Adipose tissue (tissue), 3 donors: ENCODE data around the gene MYO3B. TPM values are rescaled to one million over a fixed set of nuclear protein-coding genes. Genes with fewer than 3 reads are reported as not detected.
"Not testable (repeated sequence)": the region's sequence is repeated elsewhere in the genome, so short reads cannot be mapped to it uniquely, and the experiment has no call there.

Experiments used
- H3K27ac ChIP-seq: one replicate; pipeline ENCODE4 v1.5.1; 2013; ENCODE audit warnings: low read depth, low read length
- whole genome bisulfite sequencing, 3 donors: extraction: QIAGEN DNeasy Blood & Tissue Kit; methylation state at CpG; one replicate each; pipeline ENCODE4 v1.1.7; 2013; 5-methylcytosine and 5-hydroxymethylcytosine counted together
- polyA plus RNA-seq, 3 donors: library from polyadenylated mRNA; stranded (reverse); fragments of 200-250 nt; gene quantifications; one replicate each; pipeline ENCODE4 v1.2.3, GENCODE V29; 2013
- donor health status: healthy with polysubstance abuse.
- donor health status: Bipolar disorder and iron deficiency.
- donor health status: healthy.

The MYO3B gene
- polyA plus RNA-seq, 3 donors = 0.01 to 0.28 TPM; not detected in 1

- WGBS, 3 donors = 63 to 66% (median 64%) methylated on average over 4 of the region's 4 CpGs
- no peak overlapping the region for H3K27ac ChIP-seq
Measured at GRCh38 chr2:170248574-170249393, 70.8 kb downstream of the MYO3B start.

GRCh38 chr2:170249761-170250160 is 71.8 kb downstream of the MYO3B start:
- no peak overlapping the region for H3K27ac ChIP-seq
- WGBS, 3 donors = 61 to 64% (median 62%) methylated on average over 2 of the region's 2 CpGs

GRCh38 chr2:170250584-170250983 is 72.6 kb downstream of the MYO3B start:
- H3K27ac ChIP-seq = no peak overlapping the region
- WGBS, 3 donors = 85 to 90% (median 88%) methylated on average over 6 of the region's 6 CpGs

- no peak overlapping the region for H3K27ac ChIP-seq
Measured at GRCh38 chr2:170252414-170252813, 74.5 kb downstream of the MYO3B start.

DNA sequence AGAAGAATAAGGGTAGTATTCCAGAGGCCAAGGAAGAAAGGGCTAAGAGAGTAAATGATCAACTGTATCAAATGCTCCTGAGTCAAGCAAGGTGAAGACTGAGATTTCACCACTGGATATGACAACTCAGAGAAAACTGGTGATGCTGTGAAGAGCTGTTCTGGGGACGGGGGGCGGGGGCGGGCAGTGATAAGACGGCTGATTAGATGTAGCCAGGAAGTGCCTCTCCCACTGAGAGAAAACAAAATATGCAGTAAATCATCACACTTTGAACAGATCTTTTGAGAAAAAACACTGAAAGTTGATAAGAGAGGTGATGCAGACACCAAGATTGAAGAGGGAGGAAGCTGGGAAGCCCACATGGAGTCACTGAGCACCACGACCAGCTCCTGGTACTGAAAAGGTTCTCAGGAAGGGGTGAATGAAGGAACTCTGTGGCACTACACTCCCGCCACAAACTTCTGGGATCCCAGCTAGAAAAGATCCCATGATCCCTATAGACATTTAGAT is 75.8 kb downstream of the MYO3B start:
- H3K27ac ChIP-seq = no peak overlapping the region
- WGBS, 3 donors = 46 to 71% (median 62%) methylated on average over 6 of the region's 6 CpGs

GRCh38 chr2:170254293-170254732 is 76.4 kb downstream of the MYO3B start:
- WGBS, 3 donors = 85 to 94% (median 85%) methylated on average over 7 of the region's 7 CpGs
- no peak overlapping the region for H3K27ac ChIP-seq

- no peak overlapping the region for H3K27ac ChIP-seq
- 58 to 81% (median 81%) methylated on average over 3 of the region's 3 CpGs for WGBS, 3 donors
Measured at GRCh38 chr2:170255137-170255536, 77.2 kb downstream of the MYO3B start.

GRCh38 chr2:170255971-170256370 is 78.0 kb downstream of the MYO3B start:
- WGBS, 3 donors = 51 to 63% (median 60%) methylated on average over 1 of the region's 1 CpG
- H3K27ac ChIP-seq = no peak overlapping the region

DNA sequence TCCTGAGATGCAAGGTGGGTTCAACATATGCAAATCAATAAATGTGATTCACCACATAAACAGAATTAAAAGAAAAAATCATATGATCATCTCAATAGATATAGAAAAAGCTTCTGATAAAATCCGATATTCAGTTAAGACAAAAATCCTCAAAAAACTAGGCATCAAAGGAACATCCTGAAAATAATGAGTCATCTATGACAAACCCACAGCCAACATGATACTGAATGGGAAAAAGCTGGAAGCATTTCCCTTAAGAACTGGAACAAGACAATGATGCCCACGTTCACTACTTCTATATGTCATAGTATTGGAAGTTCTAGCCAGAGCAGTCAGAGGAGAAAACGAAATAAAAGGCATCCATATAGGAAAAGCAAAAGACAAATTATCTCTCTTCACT is 80.4 kb downstream of the MYO3B start:
- 74 to 83% (median 76%) methylated on average over 3 of the region's 3 CpGs for WGBS, 3 donors
- H3K27ac ChIP-seq = no peak overlapping the region

GRCh38 chr2:170260188-170260587 is 82.2 kb downstream of the MYO3B start:
- H3K27ac ChIP-seq = no peak overlapping the region

DNA sequence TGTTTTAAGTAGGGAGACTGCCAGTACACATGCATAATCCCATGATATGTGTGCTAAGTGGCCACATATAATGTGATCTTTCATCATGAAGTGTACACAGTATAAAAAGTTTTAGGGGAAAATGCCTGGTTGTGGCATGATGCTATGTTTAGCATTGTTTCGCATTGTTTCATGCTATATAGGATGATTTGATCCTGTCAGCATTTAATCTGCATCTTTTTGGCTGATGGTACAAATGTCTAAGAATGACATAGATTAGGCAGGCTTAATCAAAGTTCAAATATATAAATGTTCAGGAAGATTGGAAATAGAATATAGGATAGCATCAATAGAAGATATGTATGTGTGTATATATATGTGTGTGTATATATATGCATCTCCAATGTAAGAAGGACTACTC is 83.6 kb downstream of the MYO3B start:
- WGBS, 3 donors = 90 to 95% (median 94%) methylated on average over 1 of the region's 1 CpG
- no peak overlapping the region for H3K27ac ChIP-seq

DNA sequence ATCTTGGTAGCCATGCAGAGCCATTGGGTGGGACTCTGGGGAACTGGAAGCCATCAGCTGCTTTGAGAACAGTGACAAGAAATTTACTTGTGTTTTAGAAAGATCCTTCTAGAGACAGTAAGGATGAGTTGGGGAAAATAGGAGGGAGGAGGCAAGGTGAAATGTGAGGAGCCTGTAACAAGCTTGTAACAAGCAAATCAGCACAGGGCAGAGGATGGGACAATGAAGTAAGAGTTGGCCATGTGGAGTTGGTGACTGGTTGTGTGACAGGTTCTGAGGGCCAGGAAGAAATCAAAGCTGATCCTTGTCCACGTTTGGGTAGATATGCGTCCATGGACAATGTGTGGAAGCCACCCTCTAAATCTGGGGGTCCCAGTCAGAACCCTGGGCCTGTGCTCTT is 84.4 kb downstream of the MYO3B start:
- no peak overlapping the region for H3K27ac ChIP-seq
- 83 to 94% (median 85%) methylated on average over 2 of the region's 2 CpGs for WGBS, 3 donors

DNA sequence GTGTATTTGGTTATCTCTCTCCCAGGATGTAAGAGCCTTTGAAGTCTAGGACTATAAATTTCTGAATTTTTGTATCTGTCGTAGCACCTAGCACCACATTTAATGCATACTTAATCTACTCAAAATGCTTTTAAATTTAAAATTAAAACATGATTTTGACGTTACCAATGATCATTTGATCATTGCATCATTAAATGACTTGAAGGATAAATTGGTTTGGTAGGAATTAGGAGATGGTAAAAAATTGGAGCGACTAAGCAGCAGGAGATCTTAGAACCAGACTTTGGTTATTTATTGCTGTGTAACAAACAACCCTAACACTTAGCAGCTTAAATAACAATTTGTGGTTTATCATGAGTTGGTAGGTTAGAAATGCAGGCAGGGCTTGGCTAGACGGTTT is 84.9 kb downstream of the MYO3B start:
- 88 to 91% (median 88%) methylated on average over 4 of the region's 4 CpGs for WGBS, 3 donors
- no peak overlapping the region for H3K27ac ChIP-seq

GRCh38 chr2:170263728-170264521 is 86.0 kb downstream of the MYO3B start:
- 63 to 70% (median 66%) methylated on average over 7 of the region's 7 CpGs for WGBS, 3 donors
- not testable (repeated sequence) for H3K27ac ChIP-seq

DNA sequence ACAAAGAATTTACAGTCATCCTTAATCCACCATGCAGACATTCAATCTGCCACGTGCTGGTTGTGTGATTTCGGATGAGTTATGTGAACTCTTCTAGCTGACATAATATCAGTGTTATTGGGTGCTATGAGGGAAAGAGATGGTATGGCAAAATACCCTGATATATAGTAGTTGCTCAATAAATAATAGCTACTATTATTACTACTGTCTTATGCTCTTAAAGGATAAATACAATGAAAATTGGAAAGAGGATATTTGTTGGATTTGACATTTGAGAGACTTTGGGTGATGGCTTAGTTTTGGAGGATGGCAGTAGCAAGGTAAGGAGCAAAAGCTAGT is 86.5 kb downstream of the MYO3B start:
- WGBS, 3 donors = 80 to 96% (median 87%) methylated on average over 2 of the region's 2 CpGs
- no peak overlapping the region for H3K27ac ChIP-seq

DNA sequence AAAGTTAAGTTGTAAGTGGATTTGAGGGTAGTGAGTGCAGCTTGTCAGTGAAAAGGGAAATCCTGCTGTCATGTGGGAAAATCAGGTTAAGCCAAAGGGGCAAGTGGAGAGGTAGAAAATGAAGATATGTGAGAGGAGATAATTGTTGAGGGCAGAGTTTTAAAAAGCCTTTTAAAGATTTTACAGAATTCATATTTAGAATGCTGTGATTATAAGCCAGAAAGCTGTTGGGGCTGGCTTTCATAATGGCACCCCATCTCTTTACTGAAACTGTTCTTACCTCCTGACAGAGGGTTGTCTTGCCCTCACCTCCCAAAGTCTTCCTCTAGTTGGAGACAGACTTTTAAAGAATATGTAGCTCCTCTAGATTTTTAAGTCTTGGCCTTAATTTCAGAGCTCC is 86.9 kb downstream of the MYO3B start:
- H3K27ac ChIP-seq = no peak overlapping the region

GRCh38 chr2:170265321-170265720 is 87.4 kb downstream of the MYO3B start:
- no peak overlapping the region for H3K27ac ChIP-seq

- 44 to 57% (median 52%) methylated on average over 1 of the region's 1 CpG for WGBS, 3 donors
- H3K27ac ChIP-seq = no peak overlapping the region
Measured at GRCh38 chr2:170266358-170266757, 88.4 kb downstream of the MYO3B start.

GRCh38 chr2:170267071-170267470 is 89.1 kb downstream of the MYO3B start:
- H3K27ac ChIP-seq = no peak overlapping the region
